Right cardiac atrium (tissue), 5 donors: ENCODE measurements around the gene DSTYK. TPM values are rescaled to one million over a fixed set of nuclear protein-coding genes. Genes with fewer than 3 reads are reported as not detected.
A peak's percentile ranks its signal among the peaks of the same experiment; 100 is the strongest.

Source experiments
- ATAC-seq, 2 donors: fragments of 200-7000 bp; cut with Tn5 transposase; one replicate each; pipeline versions ENCODE4 v1.8.0 to v1.9.1; 2020; ENCODE audit warnings: moderate library complexity in 2 of 2, mild to moderate bottlenecking in 1 of 2
- DNase-seq, 3 donors: peaks; one replicate each; pipeline ENCODE4 v3.0.0-alpha.2; 2020
- H3K27ac ChIP-seq: one replicate; pipeline ENCODE4 v1.5.1; 2013; ENCODE audit warnings: mild to moderate bottlenecking, low read length, control low read depth, moderate library complexity
- H3K27me3 ChIP-seq: one replicate; pipeline ENCODE4 v1.6.1; 2013; ENCODE audit not compliant: control insufficient read depth, insufficient read depth
- H3K4me1 ChIP-seq: one replicate; pipeline ENCODE4 v1.6.1; 2013; ENCODE audit warnings: low read length; ENCODE audit not compliant: control insufficient read depth, insufficient read depth
- H3K4me3 ChIP-seq: one replicate; pipeline ENCODE4 v1.5.1; 2013; ENCODE audit warnings: low read length, control low read depth
- H3K9me3 ChIP-seq: one replicate; pipeline ENCODE4 v1.6.1; 2013; ENCODE audit warnings: low read length; ENCODE audit not compliant: control insufficient read depth
- WGBS: extraction: QIAGEN DNeasy Blood & Tissue Kit; methylation state at CpG from one replicate; pipeline ENCODE4 v1.1.7; 2013; 5-methylcytosine and 5-hydroxymethylcytosine counted together
- intact Hi-C, 4 donors: fragments of 100-400 bp; cut with DNase I; formaldehyde crosslinking; loops; one replicate each; pipeline versions ENCODE4 v1.11.0 to v1.14.0; 2022 to 2023
- polyA plus RNA-seq: library from polyadenylated mRNA; stranded (reverse); fragments of 200-250 nt; gene quantifications from one replicate; pipeline ENCODE4 v1.2.3, GENCODE V29; 2013
- total RNA-seq, 4 donors: library from RNA; stranded (reverse); fragmentation: NEBNext Ultra II Directional; extraction: Animal tissue kit (Norgen Biotek cat#: 25700); gene quantifications; one replicate each; pipeline ENCODE4 v1.2.1, GENCODE V29; 2021
- donor health status: healthy with polysubstance abuse.
- donor health status: DM: no; HTN: yes; CAD: no.
- donor health status: DM: no; HTN: no; CAD: no.
- donor health status: DM: no; HTN: yes; CAD: no; lungs with severe emphysema.
- donor health status: DM: yes; HTN: yes; CAD: no.

Gene DSTYK
- total and polyA plus RNA-seq, 5 donors: 4.9 to 10.1 (median 8.5) TPM

GRCh38 chr1:205214756-205215155, 3.3 kb upstream of the DSTYK start:
- Histone ChIP-seq H3K27me3 (no peaks in the 10 kb centered on the region), H3K27ac (no peak overlapping the region), H3K9me3 (no peaks in the 10 kb centered on the region), H3K4me1 (no peaks in the 10 kb centered on the region), H3K4me3 (no peak overlapping the region)
- DNase-seq: no peak
- ATAC-seq: no peak
- intact Hi-C loops: no loop called here
- WGBS: 54% methylated on average over 1 of the region's 1 CpG

DNA sequence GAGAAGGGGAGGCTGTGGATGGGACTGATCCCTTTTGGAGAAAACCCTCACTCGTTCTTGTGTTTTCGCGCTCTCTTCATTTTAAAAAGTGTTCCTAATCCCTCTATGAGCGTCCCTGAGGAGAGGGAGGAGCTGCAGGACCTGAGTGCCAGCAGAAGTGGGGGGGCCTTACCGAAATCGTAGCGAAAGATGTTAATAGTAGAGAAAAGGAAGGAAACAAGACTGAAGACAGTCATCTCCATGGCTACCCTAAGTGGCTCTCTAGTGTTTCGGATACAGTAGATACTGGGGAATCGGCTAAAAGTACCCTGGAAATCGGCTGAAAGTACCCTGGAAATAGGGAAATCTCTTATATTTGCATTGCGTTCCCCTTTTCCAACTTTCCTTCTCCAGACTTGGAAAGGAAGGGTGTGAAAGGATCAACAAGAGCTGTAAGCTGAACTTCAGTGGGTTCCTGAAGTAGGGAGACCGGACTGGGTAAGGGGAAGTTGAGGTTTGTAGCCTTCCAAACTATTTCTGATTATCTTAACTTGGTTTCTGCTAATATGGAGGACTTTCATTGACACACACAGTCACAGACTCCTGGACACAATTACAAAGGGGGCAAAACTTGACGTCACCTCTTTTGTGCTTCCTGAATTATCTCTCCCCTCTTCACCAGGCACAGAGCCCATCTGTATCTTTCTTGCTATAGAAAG, 486 bp upstream of the DSTYK start:
- DNase-seq: no peak
- intact Hi-C loops: no loop called here
- peak in 1 of 2 donors; percentile 19 for ATAC-seq

GRCh38 chr1:205210756-205211168, 740 bp downstream of the DSTYK start:
- no peak for ATAC-seq
- Histone ChIP-seq H3K4me1 (no peaks in the 10 kb centered on the region), H3K4me3 (peak overlapping the region; percentile 77), H3K27me3 (no peaks in the 10 kb centered on the region), H3K9me3 (no peaks in the 10 kb centered on the region), H3K27ac (peak overlapping the region; percentile 54)
- intact Hi-C loops: no loop called here
- WGBS: under 1% methylated on average over 31 of the region's 31 CpGs
- DNase-seq: peak in 2 of 3 donors; percentile 38 to 73

More for the DNA sequence above, 486 bp upstream of the DSTYK start:
- Histone ChIP-seq H3K27me3 (no peaks in the 10 kb centered on the region), H3K4me3 (peak overlapping the region; percentile 77), H3K9me3 (no peaks in the 10 kb centered on the region), H3K27ac (peak overlapping the region; percentile 40), H3K4me1 (no peaks in the 10 kb centered on the region)
- WGBS: 37% methylated on average over 13 of the region's 13 CpGs

DNA sequence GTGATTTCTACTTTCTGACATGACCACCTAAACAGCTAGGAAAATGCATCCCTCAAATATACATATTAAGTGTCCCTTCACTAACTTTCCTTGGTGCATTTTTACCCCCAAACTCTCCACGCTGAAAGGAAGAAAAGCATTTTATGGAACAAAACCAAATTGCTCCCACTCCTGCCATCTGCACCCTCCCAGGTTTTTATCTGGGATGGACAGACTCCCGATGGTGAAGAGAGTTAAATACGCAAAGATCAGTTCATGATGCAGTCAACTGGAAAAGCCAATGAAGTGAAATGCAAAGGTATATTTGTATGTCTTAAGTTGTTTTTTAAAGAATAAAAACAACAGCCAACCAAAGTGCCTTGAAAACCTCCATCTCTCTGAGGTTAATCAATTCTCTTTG, 2.7 kb downstream of the DSTYK start:
- intact Hi-C loops: no loop called here
- DNase-seq (no peak), ATAC-seq (no peak)
- no peaks in the 10 kb centered on the region for H3K27me3 ChIP-seq
- no peak overlapping the region for H3K27ac ChIP-seq
- H3K4me1 ChIP-seq: no peaks in the 10 kb centered on the region
- 91% methylated on average over 3 of the region's 3 CpGs for WGBS
- H3K4me3 ChIP-seq: no peak overlapping the region
- H3K9me3 ChIP-seq: no peaks in the 10 kb centered on the region

DNA sequence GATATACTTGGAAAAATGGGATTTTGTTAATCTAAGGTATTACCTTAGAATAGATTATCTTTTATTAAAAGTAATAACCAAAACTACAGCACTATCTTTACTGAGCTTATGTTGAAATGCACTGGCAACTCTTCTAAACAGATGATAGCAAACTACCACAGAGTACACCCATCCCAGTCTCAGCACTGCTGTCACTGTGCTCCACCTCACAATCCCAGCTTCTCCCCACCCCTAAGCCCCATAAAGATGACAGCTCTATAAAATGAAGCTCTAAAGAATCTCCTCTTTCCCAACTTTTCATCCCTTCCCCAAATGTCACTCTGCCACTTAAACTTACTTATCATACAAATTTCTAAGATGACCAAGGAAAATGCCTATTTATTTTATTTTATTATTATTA, 6.4 kb downstream of the DSTYK start:
- Histone ChIP-seq H3K4me3 (no peak overlapping the region), H3K27ac (no peak overlapping the region), H3K9me3 (no peaks in the 10 kb centered on the region), H3K27me3 (no peaks in the 10 kb centered on the region), H3K4me1 (no peaks in the 10 kb centered on the region)
- DNase-seq: no peak
- intact Hi-C loops: no loop called here
- no peak for ATAC-seq

DNA sequence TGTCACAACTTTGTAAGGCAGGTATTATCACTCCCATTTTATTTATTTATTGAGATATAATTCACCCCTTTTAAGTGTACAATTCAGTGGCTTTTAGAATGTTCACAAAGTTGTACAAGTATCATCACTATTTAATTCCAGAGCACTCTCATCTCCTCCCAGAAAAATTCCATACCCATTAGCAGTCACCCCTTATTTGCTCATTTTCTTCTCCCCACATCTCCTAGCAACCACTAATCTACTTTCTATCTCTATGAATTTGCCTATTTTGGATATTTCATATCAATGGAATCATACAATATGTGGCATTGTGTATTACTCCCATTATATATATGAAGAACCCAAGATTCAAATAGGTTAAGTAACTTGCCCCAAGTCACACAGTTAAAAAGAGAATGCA, 7.0 kb downstream of the DSTYK start:
- ATAC-seq: no peak
- no peak overlapping the region for H3K4me3 ChIP-seq
- no peaks in the 10 kb centered on the region for H3K4me1 ChIP-seq
- intact Hi-C loops: no loop called here
- H3K27me3 ChIP-seq: no peaks in the 10 kb centered on the region
- H3K27ac ChIP-seq: no peak overlapping the region
- H3K9me3 ChIP-seq: no peaks in the 10 kb centered on the region
- DNase-seq: no peak

GRCh38 chr1:205199931-205200299, 11.6 kb downstream of the DSTYK start:
- 94% methylated on average over 7 of the region's 7 CpGs for WGBS
- intact Hi-C loops: no loop called here
- Histone ChIP-seq H3K27me3 (no peaks in the 10 kb centered on the region), H3K27ac (no peak overlapping the region), H3K9me3 (no peaks in the 10 kb centered on the region), H3K4me1 (no peaks in the 10 kb centered on the region), H3K4me3 (no peak overlapping the region)
- no peak for DNase-seq
- no peak for ATAC-seq

DNA sequence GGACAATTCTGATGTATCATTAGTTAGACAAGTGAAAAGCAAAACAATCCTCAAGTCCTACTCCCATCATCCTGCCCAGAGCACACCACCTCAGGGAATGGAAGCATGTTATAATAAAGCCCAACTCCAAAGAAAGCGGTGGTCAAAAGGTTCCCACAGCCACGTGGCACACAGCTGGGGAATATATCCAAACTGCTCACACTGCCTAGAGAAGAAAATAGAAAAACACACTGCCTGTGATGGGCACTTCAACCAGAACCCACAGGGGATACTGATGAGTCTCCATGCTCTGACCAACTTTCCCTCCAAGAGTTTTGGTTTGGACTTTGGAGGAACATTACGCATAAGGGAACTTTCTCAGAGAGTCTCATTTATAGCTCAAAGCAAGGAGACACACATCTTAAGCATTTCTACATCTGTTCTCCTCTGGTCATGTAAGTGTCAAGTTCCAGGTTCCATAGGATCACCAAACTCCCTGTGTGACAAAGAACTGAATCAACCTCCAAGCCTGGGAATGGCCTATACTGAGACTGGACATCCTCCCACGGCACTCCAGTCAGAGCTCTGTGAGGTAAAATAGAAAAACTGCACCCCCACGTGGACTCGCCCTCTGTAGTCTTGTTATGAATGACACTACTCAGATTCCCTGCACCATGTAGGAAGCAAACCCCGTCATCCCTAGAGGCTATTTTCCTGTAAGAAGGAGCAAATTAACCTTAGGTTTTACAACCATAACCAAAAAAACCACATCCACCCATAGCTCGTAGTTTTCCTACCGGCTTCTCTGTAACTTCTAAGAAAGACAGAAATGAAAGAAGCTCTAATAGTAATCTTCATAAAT, 12.2 kb downstream of the DSTYK start:
- WGBS: 73% methylated on average over 9 of the region's 9 CpGs
- Histone ChIP-seq H3K27me3 (no peaks in the 10 kb centered on the region), H3K4me3 (no peak overlapping the region), H3K9me3 (no peaks in the 10 kb centered on the region), H3K27ac (no peak overlapping the region), H3K4me1 (no peaks in the 10 kb centered on the region)
- intact Hi-C loops: no loop called here
- no peak for ATAC-seq
- no peak for DNase-seq

GRCh38 chr1:205192287-205192686, 19.2 kb downstream of the DSTYK start:
- intact Hi-C loops: no loop called here
- Histone ChIP-seq H3K4me3 (no peak overlapping the region), H3K4me1 (no peaks in the 10 kb centered on the region), H3K27me3 (no peaks in the 10 kb centered on the region), H3K27ac (no peak overlapping the region), H3K9me3 (no peaks in the 10 kb centered on the region)
- DNase-seq (no peak), ATAC-seq (no peak)
- WGBS: 92% methylated on average over 8 of the region's 8 CpGs

DNA sequence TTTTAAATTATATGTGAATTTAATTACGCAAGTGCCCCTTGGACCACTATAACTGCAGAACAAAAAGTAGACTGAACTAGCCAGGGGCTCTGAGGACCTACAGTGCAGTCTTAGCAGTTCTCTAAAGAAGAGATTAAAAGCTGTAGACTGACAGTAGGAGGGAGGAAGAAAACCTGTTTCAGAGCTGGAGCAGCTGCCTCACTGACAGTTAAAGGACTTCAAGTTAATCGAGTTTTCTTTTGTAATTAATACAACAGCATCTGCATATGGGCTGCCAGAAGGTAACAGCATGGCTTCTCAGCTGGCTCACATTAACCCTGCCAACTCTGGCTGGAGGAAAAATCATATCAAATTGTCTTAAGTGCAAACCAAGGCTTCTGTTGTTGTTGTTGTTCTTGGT, 19.9 kb downstream of the DSTYK start:
- no peaks in the 10 kb centered on the region for H3K4me1 ChIP-seq
- intact Hi-C loops: no loop called here
- H3K4me3 ChIP-seq: no peak overlapping the region
- no peak overlapping the region for H3K27ac ChIP-seq
- DNase-seq: no peak
- ATAC-seq: no peak
- WGBS: 51% methylated on average over 2 of the region's 2 CpGs
- H3K9me3 ChIP-seq: no peaks in the 10 kb centered on the region
- no peaks in the 10 kb centered on the region for H3K27me3 ChIP-seq

- DNase-seq: no peak
- H3K4me3 ChIP-seq: no peak overlapping the region
- no peaks in the 10 kb centered on the region for H3K9me3 ChIP-seq
- ATAC-seq: peak in 1 of 2 donors; percentile 38
- WGBS: 46% methylated on average over 9 of the region's 9 CpGs
- H3K4me1 ChIP-seq: no peaks in the 10 kb centered on the region
- no peak overlapping the region for H3K27ac ChIP-seq
- intact Hi-C loops: no loop called here
- H3K27me3 ChIP-seq: no peaks in the 10 kb centered on the region
These were observed 20.5 kb downstream of the DSTYK start for GRCh38 chr1:205190845-205191577.
